HepG2 (cell line): ENCODE measurements around the gene ETFA. TPM values are rescaled to one million over a fixed set of nuclear protein-coding genes. Genes with fewer than 3 reads are reported as not detected.

Experiments used
- ATAC-seq: fragments of 200-7000 bp; cut with Tn5 transposase; 3 replicates; pipeline ENCODE4 v1.9.1; 2020; ENCODE audit warnings: mild to moderate bottlenecking, moderate library complexity
- BruUV-seq: library from RNA; stranded (reverse); fragments of 400-500 nt; replicated peaks from 2 replicates; lab custom pipeline; 2021; lab: Mats Ljungman, UMichigan
- CTCF ChIA-PET: fragments of 300-600 bp; formaldehyde crosslinking; extraction: SDS; loops from one replicate; lab custom pipeline; 2021; ENCODE audit warnings: low total read pairs, inconsistent platforms, low intra/inter-chr PET ratio; lab: Yijun Ruan, JAX
- POLR2A ChIA-PET: fragments of 350-600 bp; sonication (Branson Sonifier 250); formaldehyde crosslinking; loops from one replicate; lab custom pipeline; 2020; ENCODE audit warnings: antibody characterized with exemption, inconsistent platforms; lab: Yijun Ruan, JAX
- DNase-seq: peaks from one replicate; pipeline ENCODE4 v3.0.0-alpha.2; 2015; ENCODE audit warnings: low spot score
- FAIRE-seq: peaks from 3 replicates; lab custom pipeline; 2011; peaks lifted over from hg19 to GRCh38; lab: Jason Lieb, UNC
- H2AFZ ChIP-seq: one replicate; pipeline ENCODE4 v1.6.1; 2011; ENCODE audit warnings: low read length, inconsistent platforms
- H3K27ac ChIP-seq: fragments of 300-600 bp; 3 replicates; pipeline ENCODE4 v1.8.0; 2011; ENCODE audit warnings: mixed run types, mild to moderate bottlenecking, mixed read lengths, low read length, inconsistent platforms; ENCODE audit not compliant: insufficient read depth; ENCODE audit errors: extremely low read length
- H3K27me3 ChIP-seq, 2 experiments: fragments of 200-600 bp in 1 of 2; 2 replicates in 1 of 2; 3 replicates in 1 of 2; pipeline versions ENCODE4 v1.6.0 to v1.8.0; 2011; ENCODE audit warnings: low read length in 2 of 2, mild to moderate bottlenecking in 2 of 2, moderate library complexity in 2 of 2, inconsistent platforms in 1 of 2; ENCODE audit not compliant: insufficient read depth in 2 of 2, control insufficient read depth in 1 of 2
- H3K36me3 ChIP-seq, 2 experiments: fragments of 200-600 bp in 1 of 2; replicated peaks in 1 of 2; 2 replicates in 1 of 2; 3 replicates in 1 of 2; pipeline versions ENCODE4 v1.5.1 to v1.8.0; 2011; ENCODE audit warnings: low read length in 2 of 2, inconsistent platforms in 1 of 2; ENCODE audit not compliant: insufficient read depth in 2 of 2, control insufficient read depth in 1 of 2
- H3K4me1 ChIP-seq: 2 replicates; pipeline ENCODE4 v1.5.1; 2012; ENCODE audit warnings: low read length, inconsistent platforms; ENCODE audit not compliant: insufficient read depth
- H3K4me2 ChIP-seq: 2 replicates; pipeline ENCODE4 v1.6.0; 2011; ENCODE audit warnings: low read depth, low read length, inconsistent platforms
- H3K4me3 ChIP-seq, 3 experiments: fragments of 200-600 bp in 1 of 3; sonication (generic), shearing (Covaris generic) in 1 of 3; replicated peaks in 1 of 3; 2 replicates each; pipeline ENCODE4 v1.5.1; 2011 to 2016; ENCODE audit warnings: low read length in 3 of 3, inconsistent platforms in 2 of 3, low read depth in 2 of 3, mild to moderate bottlenecking in 2 of 3, control low read depth in 1 of 3, mixed read lengths in 1 of 3; ENCODE audit not compliant: insufficient read depth in 1 of 3
- H3K79me2 ChIP-seq: one replicate; pipeline ENCODE4 v1.6.1; 2011; ENCODE audit warnings: low read length, inconsistent platforms; ENCODE audit not compliant: insufficient read depth
- H3K9ac ChIP-seq: 2 replicates; pipeline ENCODE4 v1.6.0; 2011; ENCODE audit warnings: mild to moderate bottlenecking, low read depth, low read length, inconsistent platforms; ENCODE audit not compliant: insufficient read depth
- H3K9me3 ChIP-seq: 2 replicates; pipeline ENCODE4 v1.5.1; 2012; ENCODE audit warnings: mild to moderate bottlenecking, low read length
- H4K20me1 ChIP-seq: 2 replicates; pipeline ENCODE4 v1.6.0; 2011; ENCODE audit warnings: inconsistent platforms, mild to moderate bottlenecking, low read length, moderate library complexity; ENCODE audit not compliant: insufficient read depth
- CBFB ChIP-seq: sonication (generic); formaldehyde crosslinking; IDR thresholded peaks from 2 replicates; pipeline ENCODE4 v1.4.0; 2020; ENCODE audit warnings: missing genetic modification reagents
- CENPBD1 ChIP-seq: sonication (generic); formaldehyde crosslinking; IDR thresholded peaks from 2 replicates; pipeline ENCODE4 v1.8.0; 2022; ENCODE audit warnings: missing genetic modification reagents, low read depth, mild to moderate bottlenecking, borderline replicate concordance
- HES4 ChIP-seq: sonication (generic); formaldehyde crosslinking; IDR thresholded peaks from 2 replicates; pipeline ENCODE4 v1.9.0; 2021; ENCODE audit warnings: mild to moderate bottlenecking, missing genetic modification reagents, borderline replicate concordance
- MTERF4 ChIP-seq: sonication (generic); formaldehyde crosslinking; IDR thresholded peaks from 2 replicates; pipeline ENCODE4 v1.8.0; 2023; ENCODE audit warnings: mild to moderate bottlenecking, missing genetic modification reagents
- PTBP1 ChIP-seq: fragments of 200-400 bp; formaldehyde crosslinking; IDR thresholded peaks from 2 replicates; pipeline ENCODE4 v1.6.1; 2018; ENCODE audit warnings: low read length, low read depth; ENCODE audit not compliant: poor library complexity, severe bottlenecking
- THYN1 ChIP-seq: sonication (generic); formaldehyde crosslinking; IDR thresholded peaks from 2 replicates; pipeline ENCODE4 v1.8.1; 2023; ENCODE audit warnings: low read depth, mild to moderate bottlenecking, moderate library complexity, missing genetic modification reagents, borderline replicate concordance
- ZFYVE20 ChIP-seq: sonication (generic); formaldehyde crosslinking; IDR thresholded peaks from 2 replicates; pipeline ENCODE4 v1.8.0; 2023; ENCODE audit warnings: low read depth, mild to moderate bottlenecking, moderate library complexity, missing genetic modification reagents, borderline replicate concordance
- ZNF232 ChIP-seq: sonication (generic); formaldehyde crosslinking; IDR thresholded peaks from 2 replicates; pipeline ENCODE4 v1.4.0; 2020; ENCODE audit warnings: missing genetic modification reagents, borderline replicate concordance
- ZNF687 ChIP-seq: sonication (generic); formaldehyde crosslinking; IDR thresholded peaks from 2 replicates; pipeline ENCODE4 v1.5.1; 2020; ENCODE audit warnings: mild to moderate bottlenecking, missing genetic modification reagents, moderate library complexity
- ZSCAN20 ChIP-seq: sonication (generic); formaldehyde crosslinking; IDR thresholded peaks from 2 replicates; pipeline ENCODE4 v1.4.0; 2020; ENCODE audit warnings: missing genetic modification reagents, mild to moderate bottlenecking, borderline replicate concordance
- WGBS: methylation state at CpG from one replicate; pipeline ENCODE4 v1.1.6; 2017; ENCODE audit warnings: low lambda C conversion rate; 5-methylcytosine and 5-hydroxymethylcytosine counted together
- in situ Hi-C: cut with HindIII; loops from 2 replicates; pipeline ENCODE4 v1.10.0; 2017; ENCODE audit warnings: low pct_unique_long_range_greater_than_20kb; ENCODE audit not compliant: extremely low pct_ligation_motif_present
- intact Hi-C: fragments of 100-400 bp; cut with micrococcal nuclease; formaldehyde crosslinking; loops from one replicate; pipeline ENCODE4 v1.10.0; 2022; ENCODE audit not compliant: unreplicated experiment
- polyA plus RNA-seq, 8 experiments: library from polyadenylated mRNA; depleted of rRNA in 3 of 8; stranded (reverse) in 7 of 8; unstranded in 1 of 8; fragments of >200 nt; fragmentation: Illumina TruSeq in 4 of 8; extraction: Trizol in 4 of 8; gene quantifications; 2 replicates each; pipeline versions ENCODE4 v1.2.1 to v1.2.3, GENCODE V29; 2011 to 2016; ENCODE audit warnings: low read depth in 4 of 8, missing spikeins in 1 of 8, mixed read lengths in 1 of 8; ENCODE audit not compliant: insufficient read depth in 1 of 8
- total RNA-seq, 5 experiments: library from RNA; depleted of rRNA; stranded (reverse); fragments of >200 nt; fragmentation: Illumina TruSeq; extraction: Trizol; gene quantifications; 2 replicates each; pipeline ENCODE4 v1.2.3, GENCODE V29; 2016; ENCODE audit warnings: low read depth in 1 of 5
- TF ChIP-seq, protein P1 (sequence below): sonication (generic); formaldehyde crosslinking; conservative IDR thresholded peaks from 2 replicates; pipeline ENCODE4 v1.8.0; 2022; ENCODE audit warnings: mild to moderate bottlenecking, moderate library complexity, missing genetic modification reagents

The ETFA gene
- total and polyA plus RNA-seq, 2 of the 13 experiments (the other 11 are each of a cell fraction or from before 2014, with no cell fraction given): 291 to 396 TPM

DNA sequence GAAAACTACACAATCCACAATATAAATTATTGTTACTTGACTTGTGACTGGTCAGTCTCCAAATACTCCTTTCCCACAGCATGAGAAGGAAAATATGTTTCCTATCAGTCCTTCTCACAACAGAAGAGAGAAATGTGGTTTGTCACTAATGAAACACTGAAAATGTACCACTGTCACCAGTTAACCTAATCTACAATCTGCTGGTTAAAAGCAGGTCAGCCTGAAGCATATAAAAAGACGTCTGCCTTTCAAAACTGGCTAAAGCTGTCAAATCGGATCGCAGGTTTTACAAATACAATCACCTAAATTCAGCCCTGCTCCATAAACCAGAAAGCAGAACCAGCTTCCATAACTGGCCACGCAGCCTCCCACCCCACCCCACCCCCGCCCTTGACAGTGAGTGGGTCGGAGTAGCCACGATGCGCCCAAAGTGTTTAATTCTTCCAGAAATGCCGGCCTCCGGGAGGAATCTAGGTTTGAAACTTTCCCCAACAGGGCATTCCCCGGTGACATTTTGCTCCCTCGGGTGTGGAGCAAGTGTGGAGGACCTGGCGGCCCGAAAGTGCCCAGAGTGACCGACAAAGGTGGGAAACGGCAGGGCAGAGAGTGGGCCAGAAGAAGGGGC, 682 bp downstream of the ETFA start (continued):
- TF ChIP-seq MTERF4 (0 out of 2 replicates have a peak, but pooled peaks have one; percentile 39), CENPBD1 (CRISPR knock-in tag) (no peak), PTBP1 (no peak), CBFB (peak; percentile 2; the same call in 1 of the 2 replicates)

GRCh38 chr15:76309601-76310330, 1.5 kb downstream of the ETFA start:
- intact Hi-C loops (no loop called here), in situ Hi-C loops (no loop called here)
- Histone ChIP-seq H3K4me2 (peak overlapping the region; percentile 97), H3K27ac (peak overlapping the region; percentile 96), H4K20me1 (peaks cover 56% of the 10 kb centered on the region), H3K4me3 (peak overlapping the region; percentile 83 to 98 (median 97)), H3K79me2 (peaks cover 62% of the 10 kb centered on the region), H3K9ac (peak overlapping the region; percentile 95), H2AFZ (no peak overlapping the region), H3K4me1 (peaks cover 74% of the 10 kb centered on the region), H3K9me3 (no peaks in the 10 kb centered on the region), H3K27me3 (no peaks in the 10 kb centered on the region; a peak in 1 of 5 replicates), H3K36me3 (no peaks in the 10 kb centered on the region)
- ChIA-PET CTCF (no interaction called here), POLR2A (interaction anchor here (0.6 to 5.9 kb wide), 4 partner anchors 20 to 26 kb away, joined by 3 to 132 read pairs (median 12); partner anchors contain the start of gene ISL2)
- WGBS: 41% methylated on average over 13 of the region's 13 CpGs
- FAIRE-seq (no peak), DNase-seq (no peak), ATAC-seq (no peak)
- no TSS peak for BruUV-seq
- no peak for TF ChIP-seq ZNF232
- no peak for TF ChIP-seq HES4 (CRISPR knock-in tag)
- no peak for TF ChIP-seq THYN1
- no peak for TF ChIP-seq ZNF687
- TF ChIP-seq ZFYVE20 (CRISPR knock-in tag): no peak
- TF ChIP-seq ZSCAN20: no peak
- TF ChIP-seq, protein P1, sequence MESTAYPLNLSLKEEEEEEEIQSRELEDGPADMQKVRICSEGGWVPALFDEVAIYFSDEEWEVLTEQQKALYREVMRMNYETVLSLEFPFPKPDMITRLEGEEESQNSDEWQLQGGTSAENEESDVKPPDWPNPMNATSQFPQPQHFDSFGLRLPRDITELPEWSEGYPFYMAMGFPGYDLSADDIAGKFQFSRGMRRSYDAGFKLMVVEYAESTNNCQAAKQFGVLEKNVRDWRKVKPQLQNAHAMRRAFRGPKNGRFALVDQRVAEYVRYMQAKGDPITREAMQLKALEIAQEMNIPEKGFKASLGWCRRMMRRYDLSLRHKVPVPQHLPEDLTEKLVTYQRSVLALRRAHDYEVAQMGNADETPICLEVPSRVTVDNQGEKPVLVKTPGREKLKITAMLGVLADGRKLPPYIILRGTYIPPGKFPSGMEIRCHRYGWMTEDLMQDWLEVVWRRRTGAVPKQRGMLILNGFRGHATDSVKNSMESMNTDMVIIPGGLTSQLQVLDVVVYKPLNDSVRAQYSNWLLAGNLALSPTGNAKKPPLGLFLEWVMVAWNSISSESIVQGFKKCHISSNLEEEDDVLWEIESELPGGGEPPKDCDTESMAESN (CRISPR knock-in tag): no peak
